Duodenal mucosa (tissue), 2 donors: ENCODE data around the gene HAP1.

Experiments used
- H3K27ac ChIP-seq: one replicate; pipeline ENCODE4 v1.7.0; 2013; ENCODE audit warnings: low read depth, low read length
- H3K27me3 ChIP-seq, 2 donors: one replicate each; pipeline ENCODE4 v1.7.0; 2013; ENCODE audit warnings: low read length in 2 of 2, control low read depth in 1 of 2; ENCODE audit not compliant: insufficient read depth in 2 of 2, control insufficient read depth in 1 of 2
- H3K36me3 ChIP-seq, 2 donors: one replicate each; pipeline ENCODE4 v1.7.0; 2013; ENCODE audit warnings: low read length in 2 of 2, control low read depth in 1 of 2; ENCODE audit not compliant: insufficient read depth in 2 of 2, control insufficient read depth in 1 of 2
- H3K4me1 ChIP-seq, 2 donors: one replicate each; pipeline ENCODE4 v1.7.0; 2013; ENCODE audit warnings: low read length in 2 of 2, control low read depth in 1 of 2; ENCODE audit not compliant: insufficient read depth in 2 of 2, control insufficient read depth in 1 of 2
- H3K4me3 ChIP-seq, 2 donors: one replicate each; pipeline ENCODE4 v1.7.0; 2013; ENCODE audit warnings: low read length in 2 of 2, low read depth in 1 of 2
- H3K9ac ChIP-seq, 2 donors: one replicate each; pipeline ENCODE4 v1.7.0; 2013; ENCODE audit warnings: low read length in 2 of 2, low read depth in 1 of 2
- H3K9me3 ChIP-seq, 2 donors: one replicate each; pipeline ENCODE4 v1.7.0; 2013; ENCODE audit warnings: low read length in 2 of 2, control low read depth in 1 of 2; ENCODE audit not compliant: control insufficient read depth in 1 of 2

HAP1 gene

DNA sequence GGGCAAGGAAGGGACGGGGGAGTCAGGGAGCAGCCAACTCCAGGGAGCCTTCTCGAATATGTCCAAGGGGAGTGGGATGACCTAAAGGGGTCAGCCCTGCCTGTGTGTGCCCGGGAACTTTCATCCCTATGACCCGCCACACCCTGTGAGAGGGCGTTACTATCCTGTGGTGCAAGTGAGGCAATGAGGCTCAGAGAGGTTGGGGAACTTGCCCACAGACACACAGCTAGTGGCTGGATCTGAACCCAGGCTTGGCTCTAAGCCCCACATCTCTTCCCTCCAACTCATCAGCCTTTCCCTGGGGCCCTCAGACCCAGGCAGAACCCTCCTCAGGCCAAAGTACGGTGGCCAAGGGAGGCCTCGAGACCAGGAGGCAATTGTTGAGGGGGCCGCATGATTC, 28.9 kb upstream of the HAP1 start:
- H3K4me3 ChIP-seq: no peak overlapping the region
- H3K27ac ChIP-seq: no peak overlapping the region
- no peak overlapping the region for H3K9ac ChIP-seq
- H3K9me3 ChIP-seq: no peaks in the 10 kb centered on the region
- H3K36me3 ChIP-seq: peaks cover 59 to 80% of the 10 kb centered on the region in 2 donors
- H3K27me3 ChIP-seq: no peaks in the 10 kb centered on the region
- no peaks in the 10 kb centered on the region for H3K4me1 ChIP-seq

GRCh38 chr17:41762841-41763240, 28.4 kb upstream of the HAP1 start:
- H3K36me3 ChIP-seq: peaks cover 63 to 80% of the 10 kb centered on the region in 2 donors
- H3K9me3 ChIP-seq: no peaks in the 10 kb centered on the region
- no peaks in the 10 kb centered on the region for H3K27me3 ChIP-seq
- H3K9ac ChIP-seq: no peak overlapping the region
- H3K27ac ChIP-seq: no peak overlapping the region
- H3K4me1 ChIP-seq: no peaks in the 10 kb centered on the region
- H3K4me3 ChIP-seq: no peak overlapping the region

DNA sequence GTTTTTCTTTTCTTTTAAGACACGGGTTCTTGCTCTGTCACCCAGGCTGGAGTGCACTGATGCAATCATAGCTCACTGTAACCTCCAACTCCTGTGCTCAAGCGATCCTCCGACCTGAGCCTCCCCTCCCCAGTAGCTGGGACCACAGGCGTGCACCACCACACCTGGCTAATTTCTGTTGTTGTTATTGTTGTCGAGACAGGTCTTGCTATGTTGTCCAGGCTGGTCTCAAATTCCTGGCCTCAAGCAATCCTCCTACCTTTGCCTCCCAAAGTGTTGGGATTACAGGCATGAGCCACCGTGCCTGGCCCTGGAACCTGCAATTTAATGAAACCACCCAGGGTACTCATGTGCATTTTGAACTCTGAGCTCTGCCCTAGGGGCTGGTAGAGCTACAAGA, 27.9 kb upstream of the HAP1 start:
- no peak overlapping the region for H3K27ac ChIP-seq
- peaks cover 63 to 80% of the 10 kb centered on the region in 2 donors for H3K36me3 ChIP-seq
- no peak overlapping the region for H3K9ac ChIP-seq
- H3K4me3 ChIP-seq: no peak overlapping the region
- no peaks in the 10 kb centered on the region for H3K9me3 ChIP-seq
- H3K4me1 ChIP-seq: no peaks in the 10 kb centered on the region
- no peaks in the 10 kb centered on the region for H3K27me3 ChIP-seq

DNA sequence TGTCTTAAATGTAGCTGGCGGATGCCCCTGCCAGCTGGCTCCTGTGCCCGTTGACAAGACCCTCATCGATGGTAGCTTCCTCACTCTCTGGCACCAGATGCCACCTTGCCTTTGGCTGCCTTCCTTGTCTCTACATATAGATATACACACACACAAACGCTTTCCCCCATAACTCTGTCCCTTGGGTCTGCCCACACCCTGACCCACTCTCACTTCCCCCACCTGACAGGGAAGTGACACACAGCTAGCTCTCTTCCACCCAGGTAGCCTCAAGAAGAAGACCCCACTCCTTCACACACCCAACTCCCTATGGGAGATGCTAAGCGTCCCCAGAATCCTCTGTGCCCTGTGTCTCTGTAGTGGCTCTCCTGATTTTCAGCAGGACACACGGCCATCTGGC, 26.4 kb upstream of the HAP1 start:
- Histone ChIP-seq H3K36me3 (peaks cover 63 to 83% of the 10 kb centered on the region in 2 donors), H3K4me1 (no peaks in the 10 kb centered on the region), H3K9me3 (no peaks in the 10 kb centered on the region), H3K9ac (no peak overlapping the region), H3K27me3 (no peaks in the 10 kb centered on the region), H3K27ac (no peak overlapping the region), H3K4me3 (no peak overlapping the region)

GRCh38 chr17:41758601-41759000, 24.2 kb upstream of the HAP1 start:
- no peak overlapping the region for H3K4me3 ChIP-seq
- H3K27ac ChIP-seq: no peak overlapping the region
- peaks cover 53 to 85% of the 10 kb centered on the region in 2 donors for H3K36me3 ChIP-seq
- no peaks in the 10 kb centered on the region for H3K9me3 ChIP-seq
- no peak overlapping the region for H3K9ac ChIP-seq
- H3K27me3 ChIP-seq: no peaks in the 10 kb centered on the region
- no peaks in the 10 kb centered on the region for H3K4me1 ChIP-seq

DNA sequence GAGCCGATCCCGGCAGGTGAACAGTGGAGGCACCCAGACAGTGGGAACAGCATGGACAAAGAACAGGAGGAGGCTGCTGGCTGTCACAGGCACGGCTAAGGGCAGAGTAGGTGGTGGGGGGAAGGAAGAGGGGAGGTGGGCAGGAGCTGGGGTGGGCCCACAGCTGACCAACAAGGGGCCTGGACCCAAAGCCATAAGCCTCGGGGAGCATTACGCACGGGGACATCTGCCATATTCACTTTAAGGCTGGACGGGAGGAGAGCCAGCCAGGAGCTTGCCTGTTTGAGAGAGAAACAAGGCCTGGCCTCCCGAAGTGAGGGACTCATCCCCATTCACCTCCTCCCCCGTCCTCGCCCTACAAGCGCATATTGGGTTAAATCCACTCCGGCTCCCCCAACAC, 19.6 kb upstream of the HAP1 start:
- no peaks in the 10 kb centered on the region for H3K9me3 ChIP-seq
- H3K36me3 ChIP-seq: peaks cover 23 to 48% of the 10 kb centered on the region in 2 donors
- H3K27me3 ChIP-seq: no peaks in the 10 kb centered on the region
- no peak overlapping the region for H3K27ac ChIP-seq
- H3K9ac ChIP-seq: no peak overlapping the region
- H3K4me1 ChIP-seq: no peaks in the 10 kb centered on the region
- no peak overlapping the region for H3K4me3 ChIP-seq

DNA sequence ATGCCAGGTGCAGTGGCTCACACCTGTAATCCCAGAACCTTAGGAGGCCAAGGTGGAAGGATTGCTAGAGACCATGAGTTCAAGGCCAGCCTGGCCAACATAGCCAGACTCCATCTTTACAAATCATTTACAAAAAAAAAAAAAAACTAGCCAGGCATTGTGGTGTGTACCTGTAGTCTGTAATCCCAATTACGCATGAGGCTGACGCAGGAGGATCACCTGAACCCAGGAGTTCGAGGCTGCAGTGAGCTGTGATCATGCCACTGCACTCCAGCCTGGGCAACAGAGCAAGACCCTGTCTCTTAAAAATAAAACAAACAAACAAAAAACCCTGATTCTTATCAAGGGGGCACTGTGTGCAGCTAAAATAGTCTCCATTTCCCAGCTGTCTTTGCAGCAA, 16.8 kb upstream of the HAP1 start:
- Histone ChIP-seq H3K4me3 (no peak overlapping the region), H3K36me3 (peaks cover 5 to 26% of the 10 kb centered on the region in 2 donors), H3K27me3 (no peaks in the 10 kb centered on the region), H3K9me3 (no peaks in the 10 kb centered on the region), H3K4me1 (no peaks in the 10 kb centered on the region), H3K9ac (no peak overlapping the region), H3K27ac (no peak overlapping the region)

- Histone ChIP-seq H3K36me3 (peaks cover 5 to 21% of the 10 kb centered on the region in 2 donors), H3K9ac (no peak overlapping the region)
Observed at GRCh38 chr17:41750862-41751261, 16.4 kb upstream of the HAP1 start.

GRCh38 chr17:41748275-41748674, 13.8 kb upstream of the HAP1 start:
- H3K36me3 ChIP-seq: no peaks in the 10 kb centered on the region
- no peaks in the 10 kb centered on the region for H3K9me3 ChIP-seq
- H3K4me3 ChIP-seq: no peak overlapping the region
- H3K4me1 ChIP-seq: no peaks in the 10 kb centered on the region
- H3K27ac ChIP-seq: no peak overlapping the region
- no peaks in the 10 kb centered on the region for H3K27me3 ChIP-seq
- no peak overlapping the region for H3K9ac ChIP-seq

More at GRCh38 chr17:41750862-41751261, 16.4 kb upstream of the HAP1 start:
- no peaks in the 10 kb centered on the region for H3K9me3 ChIP-seq
- no peak overlapping the region for H3K27ac ChIP-seq
- H3K27me3 ChIP-seq: no peaks in the 10 kb centered on the region
- H3K4me1 ChIP-seq: no peaks in the 10 kb centered on the region
- H3K4me3 ChIP-seq: no peak overlapping the region

- H3K9me3 ChIP-seq: no peaks in the 10 kb centered on the region
- no peak overlapping the region for H3K9ac ChIP-seq
- H3K27me3 ChIP-seq: peaks cover 0 to 6% of the 10 kb centered on the region in 2 donors
- H3K36me3 ChIP-seq: no peaks in the 10 kb centered on the region
- no peak overlapping the region for H3K27ac ChIP-seq
- H3K4me1 ChIP-seq: no peaks in the 10 kb centered on the region
- no peak overlapping the region for H3K4me3 ChIP-seq
Observed at GRCh38 chr17:41741709-41742108, 7.3 kb upstream of the HAP1 start.

GRCh38 chr17:41740506-41740905, 6.1 kb upstream of the HAP1 start:
- Histone ChIP-seq H3K4me3 (no peak overlapping the region), H3K9ac (no peak overlapping the region), H3K36me3 (no peaks in the 10 kb centered on the region), H3K27me3 (peaks cover 4 to 15% of the 10 kb centered on the region in 2 donors), H3K9me3 (no peaks in the 10 kb centered on the region), H3K27ac (no peak overlapping the region), H3K4me1 (no peaks in the 10 kb centered on the region)
